ENCODE results near the gene BLCAP.
"Not testable (repeated sequence)": the region's sequence is repeated elsewhere in the genome, so short reads cannot be mapped to it uniquely, and the experiment has no call there.

BLCAP gene

DNA sequence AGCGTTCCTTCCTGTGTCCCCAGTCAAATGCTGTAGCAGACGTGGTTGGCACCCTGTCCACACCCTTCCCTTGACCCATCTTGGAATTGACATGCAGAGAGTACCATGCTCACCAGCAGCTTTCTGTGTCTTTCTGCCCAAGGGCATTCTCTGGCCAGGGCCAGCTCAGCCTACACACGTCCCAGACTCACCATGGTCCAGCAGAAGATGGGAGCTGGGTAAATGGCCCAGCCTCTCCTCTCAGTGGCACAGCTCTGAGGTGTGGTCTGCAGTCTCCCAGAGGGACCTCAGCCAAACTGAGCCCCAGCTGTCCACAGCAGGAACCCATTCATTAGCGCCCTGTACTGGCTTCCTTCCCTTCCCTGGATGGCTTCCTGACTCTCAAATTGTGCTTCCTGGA, 31.1 kb upstream of the BLCAP start:
- DNase-seq (ENCODE audit: extremely low read depth in 1 of 2, low read depth in 1 of 2): no peak

DNA sequence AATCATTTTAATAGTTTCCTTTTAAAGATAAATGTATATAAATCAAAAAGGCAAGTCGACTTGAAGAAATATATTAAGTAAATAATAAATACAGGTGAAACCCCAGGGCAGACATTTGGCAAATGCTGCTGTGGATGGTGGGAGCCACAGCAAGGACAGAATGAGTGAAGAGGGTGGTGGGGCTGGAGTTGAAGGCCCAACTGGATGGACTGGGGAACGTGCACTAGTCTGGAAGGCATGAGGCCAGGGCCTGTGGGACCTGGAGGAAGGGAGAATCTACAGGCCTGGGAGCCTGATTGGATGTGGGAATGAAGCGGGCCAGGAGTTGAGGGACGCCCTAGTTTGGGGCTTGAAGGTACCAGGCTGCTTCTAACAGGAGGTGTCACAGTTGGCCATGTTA, 30.6 kb upstream of the BLCAP start:
- no peak for DNase-seq (ENCODE audit: extremely low read depth in 1 of 2, low read depth in 1 of 2)

DNA sequence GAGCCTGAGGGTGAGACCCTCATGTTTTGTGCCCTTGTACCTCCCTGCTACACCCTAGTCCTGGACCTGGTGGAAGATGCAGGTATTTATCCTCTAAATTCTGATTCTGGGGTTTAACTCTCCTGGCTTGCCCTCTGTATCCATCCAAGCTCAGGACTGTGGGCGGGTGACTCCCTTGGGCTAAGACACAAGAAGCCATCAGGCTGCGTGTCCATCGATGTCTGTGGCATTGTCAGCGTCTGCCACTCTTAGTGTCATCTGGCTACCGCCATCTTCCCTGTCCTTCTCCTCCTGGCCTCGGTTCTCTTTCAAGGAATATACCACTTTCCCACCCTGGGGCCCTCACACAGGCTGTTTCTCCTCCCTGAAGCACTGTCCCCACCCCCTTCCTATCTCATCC, 28.9 kb upstream of the BLCAP start:
- no peak for DNase-seq (ENCODE audit: extremely low read depth in 1 of 2, low read depth in 1 of 2)

DNA sequence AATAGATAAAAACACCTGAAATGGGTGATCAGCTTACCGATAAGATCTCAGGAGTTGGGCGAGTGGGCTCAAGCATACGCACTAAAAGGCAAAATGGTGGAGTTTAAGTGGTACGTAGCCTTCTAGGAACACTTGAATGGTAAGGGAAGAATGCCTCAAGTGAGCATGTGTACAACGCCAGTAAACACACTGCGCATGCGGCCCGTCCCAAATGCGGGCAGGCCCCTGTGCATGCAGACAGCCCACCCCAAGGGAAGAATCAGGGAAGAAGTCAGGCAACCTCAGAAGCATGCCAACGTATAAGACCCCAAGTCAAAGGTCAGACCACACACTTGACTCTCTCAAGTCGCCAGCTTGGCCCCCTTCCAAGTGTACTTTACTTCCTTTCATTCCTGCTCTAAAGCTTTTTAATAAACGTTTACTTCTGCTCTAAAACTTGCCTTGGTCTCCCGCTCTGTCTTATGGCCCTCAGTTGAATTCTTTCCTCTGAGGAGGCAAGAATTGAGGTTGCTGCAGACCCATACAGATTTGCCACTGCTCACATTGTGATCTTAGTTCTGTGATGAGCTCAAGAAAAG, 27.1 kb upstream of the BLCAP start:
- not testable (repeated sequence) for DNase-seq (ENCODE audit: extremely low read depth in 1 of 2, low read depth in 1 of 2)

DNA sequence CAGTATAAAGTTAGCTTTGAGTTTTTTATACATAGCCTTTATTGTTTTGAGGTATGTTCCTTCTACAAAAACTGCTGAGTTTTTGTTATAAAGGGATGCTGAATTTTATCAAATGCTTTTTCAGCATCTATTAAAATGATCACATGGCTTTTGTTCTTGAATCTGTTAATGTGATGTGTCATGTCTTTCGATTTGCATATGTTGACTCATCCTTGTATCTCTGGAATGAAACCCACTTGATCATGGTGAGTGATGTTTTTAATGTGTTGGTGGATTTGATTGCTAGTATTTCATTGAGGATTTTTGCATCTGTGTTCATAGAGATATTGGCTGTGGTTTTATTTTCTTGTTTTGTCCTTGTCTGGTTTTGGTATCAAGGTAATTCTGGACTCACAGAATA, 24.7 kb upstream of the BLCAP start:
- DNase-seq (ENCODE audit: extremely low read depth in 1 of 2, low read depth in 1 of 2): no peak

DNA sequence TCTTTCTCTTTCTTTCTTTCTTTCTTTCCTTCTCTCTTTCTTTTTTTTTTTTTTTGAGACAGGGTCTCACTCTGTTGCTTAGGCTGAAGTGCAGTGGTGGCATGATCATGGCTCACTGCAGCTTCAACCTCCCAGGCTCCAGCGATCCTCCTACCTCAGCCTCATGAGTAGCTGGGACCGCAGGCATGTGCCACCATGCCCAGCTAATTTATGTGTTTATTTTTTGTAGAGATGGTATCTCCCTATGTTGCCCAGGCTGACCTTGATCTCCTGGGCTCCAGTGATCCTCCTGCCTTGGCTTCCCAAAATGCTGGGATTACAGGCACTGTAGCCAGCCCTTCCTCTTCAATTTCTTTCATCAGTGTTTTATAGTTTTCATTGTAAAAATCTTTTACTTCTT, 24.0 kb upstream of the BLCAP start:
- DNase-seq (ENCODE audit: extremely low read depth in 1 of 2, low read depth in 1 of 2): not testable (repeated sequence)

DNA sequence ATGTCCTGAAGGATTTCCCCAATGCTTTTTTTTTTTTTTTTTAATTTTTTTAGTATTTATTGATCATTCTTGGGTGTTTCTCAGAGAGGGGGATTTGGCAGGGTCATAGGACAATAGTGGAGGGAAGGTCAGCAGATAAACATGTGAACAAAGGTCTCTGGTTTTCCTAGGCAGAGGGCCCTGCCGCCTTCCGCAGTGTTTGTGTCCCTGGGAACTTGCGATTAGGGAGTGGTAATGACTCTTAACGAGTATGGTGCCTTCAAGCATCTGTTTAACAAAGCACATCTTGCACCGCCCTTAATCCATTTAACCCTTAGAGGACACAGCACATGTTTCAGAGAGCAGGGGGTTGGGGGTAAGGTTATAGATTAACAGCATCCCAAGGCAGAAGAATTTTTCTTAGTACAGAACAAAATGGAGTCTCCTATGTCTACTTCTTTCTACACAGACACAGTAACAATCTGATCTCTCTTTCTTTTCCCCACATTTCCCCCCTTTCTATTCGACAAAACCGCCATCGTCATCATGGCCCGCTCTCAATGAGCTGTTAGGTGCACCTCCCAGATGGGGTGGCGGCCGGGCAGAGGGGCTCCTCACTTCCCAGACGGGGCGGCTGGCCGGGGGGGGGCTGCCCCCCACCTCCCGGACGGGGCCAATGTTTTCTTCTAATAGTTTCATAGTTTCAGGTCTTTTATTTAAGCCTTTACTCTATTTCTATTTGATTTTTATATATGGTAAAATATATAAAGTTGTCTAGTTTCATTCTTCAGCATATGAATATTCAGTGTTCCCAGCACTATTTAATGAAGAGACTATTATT, 22.6 kb upstream of the BLCAP start:
- DNase-seq (ENCODE audit: extremely low read depth in 1 of 2, low read depth in 1 of 2): not testable (repeated sequence)

DNA sequence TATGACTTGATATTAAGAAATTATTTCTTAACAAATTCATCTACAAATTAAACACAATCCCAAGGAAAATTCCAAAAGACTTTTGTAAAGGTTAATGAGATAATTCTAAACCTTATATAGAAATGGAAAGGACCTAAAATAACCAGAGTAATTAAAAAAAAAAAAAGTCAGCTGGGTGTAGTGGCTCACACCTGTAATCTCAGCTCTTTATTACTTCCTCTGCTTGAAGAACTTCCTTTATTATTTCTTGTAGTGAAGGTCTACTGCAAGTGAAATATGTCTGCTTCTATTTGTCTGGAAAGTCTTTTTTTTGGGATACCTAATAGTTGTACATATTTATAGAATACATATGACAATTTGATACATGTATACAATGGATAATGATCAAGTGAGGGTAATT, 20.2 kb upstream of the BLCAP start:
- no peak for DNase-seq (ENCODE audit: extremely low read depth in 1 of 2, low read depth in 1 of 2)

DNA sequence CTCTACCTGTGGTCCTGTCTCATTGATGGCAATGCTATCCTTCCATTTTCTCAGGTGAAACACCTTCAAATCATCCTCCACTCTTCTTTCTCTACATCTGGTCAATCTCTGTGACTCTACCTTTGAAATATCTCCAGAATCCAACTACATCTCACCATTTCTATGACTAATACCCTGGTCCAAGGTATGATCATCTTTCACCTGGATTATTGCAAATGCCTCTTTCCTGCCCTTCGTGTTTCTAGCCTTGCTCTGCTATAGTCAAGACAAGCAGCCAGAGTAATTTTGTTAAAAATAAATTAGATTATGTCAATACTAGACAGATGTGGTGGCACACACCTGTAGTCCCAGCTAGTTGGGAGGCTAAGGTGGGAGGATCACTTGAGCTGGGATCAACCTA, 17.8 kb upstream of the BLCAP start:
- DNase-seq (ENCODE audit: extremely low read depth in 1 of 2, low read depth in 1 of 2): no peak

DNA sequence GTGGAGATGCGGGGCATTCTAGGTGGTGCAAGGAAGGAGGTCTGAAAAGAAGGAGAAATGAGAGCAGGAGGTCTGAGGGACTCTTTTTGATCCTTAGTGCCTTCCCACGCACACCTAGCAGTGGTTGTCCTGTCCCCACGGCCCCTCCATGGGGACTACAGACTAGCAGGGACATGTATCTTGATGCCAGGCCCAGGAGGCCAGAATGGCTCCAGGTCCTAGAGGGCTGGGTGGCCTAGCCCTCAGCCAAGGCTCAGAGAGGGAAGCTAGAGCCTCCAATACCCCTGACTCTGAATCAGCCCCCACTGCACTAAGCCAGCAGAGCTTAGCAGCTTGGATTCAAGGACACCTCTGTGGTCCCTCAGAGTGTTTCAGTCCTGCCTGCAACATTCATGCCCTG, 16.7 kb upstream of the BLCAP start:
- no peak for DNase-seq (ENCODE audit: extremely low read depth in 1 of 2, low read depth in 1 of 2)

DNA sequence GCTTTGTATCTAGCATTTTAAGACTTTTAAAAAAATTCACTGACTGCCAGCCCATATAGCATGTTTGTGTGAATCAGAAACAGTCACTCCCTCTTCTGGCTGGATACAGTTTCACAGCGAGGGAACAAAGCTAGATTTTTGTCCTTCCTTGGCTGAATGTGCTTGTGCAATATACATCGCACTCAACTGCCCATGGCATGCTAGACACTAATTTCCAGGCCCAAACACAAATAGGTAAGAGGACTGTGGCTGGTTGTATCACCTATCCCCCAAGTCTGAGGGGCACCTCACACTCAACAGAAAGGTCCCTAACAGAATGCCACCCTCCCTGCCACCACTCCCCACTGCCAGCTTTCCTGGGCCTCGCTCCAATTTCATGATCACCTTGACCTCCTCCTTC, 16.2 kb upstream of the BLCAP start:
- no peak for DNase-seq (ENCODE audit: extremely low read depth in 1 of 2, low read depth in 1 of 2)

DNA sequence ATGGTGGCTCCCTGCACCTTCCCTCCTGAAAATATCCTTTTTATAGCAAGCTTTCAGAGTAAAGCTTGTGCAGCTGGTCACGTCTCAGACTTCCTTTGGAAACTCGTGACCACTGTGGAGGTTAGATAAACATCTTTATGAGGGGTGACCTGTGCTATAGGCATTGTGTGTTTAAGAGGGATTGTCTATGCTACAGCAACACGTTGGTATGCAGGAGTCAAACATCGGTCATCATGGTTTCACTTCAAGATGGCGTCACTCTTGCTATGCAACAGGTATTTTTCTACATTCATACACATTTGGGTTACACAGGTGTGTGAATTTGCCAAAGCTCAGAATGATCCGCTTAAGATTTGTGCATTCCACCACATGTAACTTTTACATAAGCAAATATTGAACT, 14.6 kb upstream of the BLCAP start:
- DNase-seq (ENCODE audit: extremely low read depth in 1 of 2, low read depth in 1 of 2): no peak

DNA sequence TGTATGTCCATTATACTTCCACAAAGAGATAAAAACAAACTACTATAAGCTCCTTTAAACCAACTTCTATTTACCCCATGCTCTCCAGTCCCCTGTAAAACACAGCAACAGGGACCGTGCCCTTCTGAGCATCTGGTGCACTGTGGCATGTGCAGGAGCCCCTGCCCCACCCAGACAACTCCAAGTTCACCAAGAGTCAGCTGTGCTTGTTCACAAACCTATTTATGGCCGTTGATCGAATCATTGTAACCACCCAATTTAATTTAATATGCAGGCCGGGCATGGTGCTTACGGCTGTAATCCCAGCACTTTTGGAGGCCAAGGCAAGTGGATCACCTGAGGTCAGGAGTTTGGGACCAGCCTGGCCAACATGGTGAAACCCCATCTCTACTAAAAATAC, 13.7 kb upstream of the BLCAP start:
- no peak for DNase-seq (ENCODE audit: extremely low read depth in 1 of 2, low read depth in 1 of 2)

DNA sequence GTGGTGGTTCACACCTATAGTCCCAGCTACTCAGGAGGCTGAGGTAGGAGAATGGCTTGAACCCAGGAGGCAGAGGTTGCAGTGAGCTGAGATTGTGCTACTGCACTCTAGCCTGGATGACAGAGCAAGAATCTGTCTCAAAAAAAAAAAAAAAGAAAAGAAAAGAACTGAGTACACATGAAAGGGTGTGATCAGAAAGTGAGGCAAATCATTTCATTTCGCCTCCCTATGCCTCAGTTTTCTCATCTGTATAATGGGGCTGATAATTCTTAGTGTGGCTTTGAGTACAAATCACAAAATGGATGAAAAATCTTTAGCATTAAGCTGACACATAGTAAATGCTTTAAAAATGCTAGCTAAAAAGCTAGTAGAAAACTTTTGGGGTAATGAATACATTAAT, 13.2 kb upstream of the BLCAP start:
- not testable (repeated sequence) for DNase-seq (ENCODE audit: extremely low read depth in 1 of 2, low read depth in 1 of 2)

DNA sequence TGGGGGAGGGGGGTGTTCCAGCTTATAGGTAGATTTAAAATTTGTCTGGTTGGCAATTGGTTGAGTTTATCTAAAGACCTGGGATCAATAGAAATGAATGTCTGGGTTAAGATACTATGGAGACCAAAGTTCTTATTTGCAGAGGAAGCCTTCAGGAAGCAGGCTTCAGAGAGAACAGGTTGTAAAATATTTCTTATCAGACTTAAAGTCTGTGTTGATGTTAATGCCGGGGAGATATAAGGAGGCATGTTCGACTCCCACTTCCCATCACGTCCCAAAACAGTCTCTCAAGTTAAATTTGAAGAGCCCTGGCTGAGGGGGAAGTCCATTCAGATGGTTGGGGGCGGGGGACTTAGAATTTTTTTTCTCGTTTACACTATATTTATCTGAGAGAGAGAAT, 12.3 kb upstream of the BLCAP start:
- DNase-seq (ENCODE audit: extremely low read depth in 1 of 2, low read depth in 1 of 2): no peak

DNA sequence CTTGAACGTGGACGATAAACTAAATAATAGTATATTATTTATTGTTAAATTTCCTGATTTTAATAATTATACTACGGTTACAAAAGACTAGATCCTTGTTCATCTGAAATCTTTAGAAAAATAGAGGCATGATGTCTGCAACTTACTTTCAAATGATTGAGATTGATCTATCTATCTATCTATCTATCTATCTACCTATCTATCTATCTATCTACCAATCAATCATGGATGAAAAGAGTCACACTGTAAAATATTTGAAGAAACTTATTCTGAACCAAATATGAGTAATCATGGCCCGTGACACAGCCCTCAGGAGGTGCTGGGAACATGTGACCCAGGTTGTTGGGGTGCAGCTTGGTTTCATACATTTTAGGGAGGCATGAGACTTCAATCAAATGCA, 11.7 kb upstream of the BLCAP start:
- DNase-seq (ENCODE audit: extremely low read depth in 1 of 2, low read depth in 1 of 2): no peak

DNA sequence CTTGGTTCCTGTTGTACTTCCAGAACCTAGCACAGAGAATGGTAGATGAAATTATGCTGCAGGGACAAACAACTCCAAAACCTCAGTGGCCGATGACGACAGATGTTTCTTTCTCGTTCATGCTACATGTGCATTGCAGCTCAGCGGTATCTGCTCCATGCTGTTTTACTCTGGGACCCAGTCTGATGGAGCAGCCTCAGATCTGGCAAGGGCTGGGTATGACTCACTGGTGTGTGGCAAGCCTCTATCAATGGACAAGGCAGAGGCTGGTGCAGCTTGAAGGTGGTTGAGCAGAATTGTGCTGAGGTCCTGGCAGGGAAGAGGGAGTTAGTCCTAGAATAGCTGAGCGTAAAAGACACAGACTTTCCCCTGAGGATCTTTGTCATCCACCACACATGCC, 10.3 kb upstream of the BLCAP start:
- DNase-seq (ENCODE audit: extremely low read depth in 1 of 2, low read depth in 1 of 2): no peak

DNA sequence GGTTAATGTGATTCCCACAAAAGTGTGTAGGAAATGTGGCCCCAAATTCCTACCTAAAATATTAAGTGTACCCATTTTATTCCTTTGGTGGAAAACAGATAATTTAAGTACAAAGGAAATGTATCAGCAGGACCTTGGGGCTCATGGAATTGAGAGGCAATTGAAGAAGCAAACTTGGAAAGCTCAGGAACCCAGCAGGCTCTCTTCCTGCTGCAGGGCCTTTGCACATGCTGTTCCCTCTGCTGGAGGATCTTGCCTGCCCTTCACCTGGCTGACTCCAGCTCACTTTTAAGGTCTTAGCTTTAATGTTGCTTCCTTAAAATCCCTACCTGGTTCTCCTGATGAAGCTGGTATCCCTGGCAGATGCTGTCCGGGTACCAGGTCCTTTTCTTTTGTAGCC, 9.8 kb upstream of the BLCAP start:
- DNase-seq (ENCODE audit: extremely low read depth in 1 of 2, low read depth in 1 of 2): no peak

DNA sequence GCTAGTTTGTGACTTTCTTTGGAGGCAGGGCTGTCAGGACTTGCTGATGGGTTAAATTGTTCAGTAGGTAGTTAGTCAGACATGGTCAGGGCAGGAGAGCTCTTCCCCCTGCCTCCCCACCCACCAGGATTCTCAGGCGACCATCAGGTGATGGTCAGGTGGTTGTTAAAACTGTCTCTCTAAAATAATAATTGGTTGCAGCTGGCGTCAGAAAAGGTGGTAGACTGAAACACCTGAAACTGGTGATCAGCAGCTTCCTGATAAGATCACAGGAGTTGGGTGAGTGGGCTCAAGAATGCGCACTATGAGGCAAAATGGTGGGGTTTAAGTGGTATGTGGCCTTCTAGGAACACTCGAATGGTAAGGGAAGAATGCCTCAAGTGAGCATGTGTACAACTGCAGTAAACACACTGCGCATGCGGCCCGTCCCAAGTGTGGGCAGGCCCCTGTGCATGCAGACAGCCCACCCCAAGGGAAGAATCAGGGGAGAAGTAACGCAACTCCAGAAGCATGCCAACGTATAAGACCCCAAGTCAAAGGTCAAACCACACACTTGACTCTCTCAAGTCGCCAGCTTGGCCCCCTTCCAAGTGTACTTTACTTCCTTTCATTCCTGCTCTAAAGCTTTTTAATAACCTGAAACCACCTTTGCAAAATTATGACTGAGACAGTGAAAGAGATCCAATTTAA, 7.9 kb upstream of the BLCAP start:
- no peak for DNase-seq (ENCODE audit: extremely low read depth in 1 of 2, low read depth in 1 of 2)

DNA sequence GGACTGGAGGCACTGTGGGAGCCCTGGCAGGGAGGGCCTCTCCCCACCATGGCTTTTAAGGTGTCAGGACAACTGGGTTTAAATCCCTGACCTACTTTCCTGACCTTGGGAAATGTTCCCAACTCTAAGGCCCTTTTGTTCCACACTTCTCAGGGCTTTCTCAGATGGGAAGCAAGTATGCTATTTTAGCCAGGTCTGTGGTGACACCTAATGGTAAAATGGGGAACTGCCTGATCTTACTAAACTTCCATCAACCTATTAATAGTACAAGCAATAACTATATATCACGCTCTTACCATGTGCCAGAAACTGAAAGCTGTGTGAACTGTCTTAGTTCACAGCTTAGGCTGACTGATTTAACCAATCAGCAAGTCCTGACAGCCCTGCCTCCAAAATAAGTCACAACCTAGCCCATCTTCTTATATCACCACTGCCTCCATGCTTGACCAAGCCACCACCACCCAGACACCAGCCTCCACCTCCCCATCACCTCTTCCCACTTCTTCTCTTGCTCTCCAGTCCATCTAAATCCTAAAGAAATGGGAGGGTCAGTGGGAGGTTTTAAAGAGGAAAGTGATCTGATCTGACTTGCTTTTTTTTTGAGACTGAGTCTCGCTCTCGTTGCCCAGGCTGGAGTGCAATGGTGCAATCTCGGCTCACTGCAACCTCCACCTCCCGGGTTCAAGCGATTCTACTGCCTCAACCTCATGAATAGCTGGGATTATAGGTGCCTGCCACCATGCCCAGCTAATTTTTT, 6.9 kb upstream of the BLCAP start:
- no peak for DNase-seq (ENCODE audit: extremely low read depth in 1 of 2, low read depth in 1 of 2)

DNA sequence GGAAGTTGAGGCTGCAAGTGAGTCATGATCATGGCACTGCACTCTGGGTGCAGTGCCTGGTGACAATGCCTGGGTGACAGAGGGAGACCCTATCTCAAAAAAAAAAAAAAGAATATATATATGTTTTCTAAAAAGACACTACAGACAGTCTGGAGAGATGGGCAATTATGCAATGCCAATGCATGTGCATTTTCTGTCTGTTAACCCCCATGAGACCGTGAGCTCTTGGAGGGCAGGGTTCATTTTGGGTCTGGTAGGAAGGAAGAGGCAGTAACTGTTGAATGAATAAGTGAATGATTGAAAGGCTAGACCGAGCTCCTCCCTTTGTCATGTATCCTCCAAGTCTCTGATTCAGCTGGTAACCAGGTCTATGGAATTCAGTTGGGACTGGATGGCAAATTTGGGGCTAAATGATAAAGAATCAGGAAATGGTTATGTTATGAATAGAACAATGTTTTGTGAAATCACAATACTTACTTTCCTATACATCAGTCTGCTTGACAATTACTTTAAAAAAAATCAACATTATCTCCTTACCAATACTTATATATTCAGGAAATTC, 5.6 kb upstream of the BLCAP start:
- no peak for DNase-seq (ENCODE audit: extremely low read depth in 1 of 2, low read depth in 1 of 2)
